HK-2 (cell line): Measurements from ENCODE around the gene ARHGEF3.

ENCODE experiments used
- DNase-seq: peaks from one replicate; pipeline ENCODE4 v3.0.0-alpha.2; 2018; ENCODE audit not compliant: unreplicated experiment

ARHGEF3 gene

DNA sequence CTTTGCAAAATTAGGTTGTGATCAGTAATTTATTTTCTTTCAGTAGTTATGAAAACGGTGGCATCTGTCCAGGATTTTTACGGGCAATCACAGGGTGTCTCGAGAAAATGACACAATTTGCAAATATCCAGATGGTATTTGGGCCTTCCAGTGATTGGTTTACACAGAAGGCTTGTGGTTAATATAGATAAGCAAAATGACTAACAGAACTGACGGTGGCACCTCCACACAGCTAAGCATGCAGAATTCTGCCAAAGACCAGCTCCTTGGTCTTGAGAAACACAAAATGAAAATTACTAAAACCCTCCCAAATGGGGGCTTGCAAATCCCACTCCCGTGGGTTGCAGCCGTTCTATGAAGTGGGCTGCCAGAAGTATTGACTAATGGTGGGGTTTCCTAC, 5.5 kb downstream of the ARHGEF3 start:
- no peak for DNase-seq

DNA sequence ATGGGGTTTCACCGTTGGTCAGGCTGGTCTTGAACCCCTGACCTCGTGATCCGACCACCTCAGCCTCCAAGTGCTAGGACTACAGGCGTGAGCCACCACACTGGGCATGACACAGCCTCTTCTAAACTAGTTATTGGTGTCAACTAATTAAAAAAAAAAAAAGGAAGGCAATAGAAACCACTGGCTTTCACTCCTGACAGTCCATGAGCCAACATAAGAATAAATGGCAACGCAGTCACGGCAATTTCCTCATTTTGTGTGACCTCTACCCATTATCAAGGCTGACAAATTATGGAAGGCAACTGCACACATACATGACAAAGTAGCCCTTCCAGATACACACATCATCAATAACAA, 5.9 kb downstream of the ARHGEF3 start:
- DNase-seq, result no peak

DNA sequence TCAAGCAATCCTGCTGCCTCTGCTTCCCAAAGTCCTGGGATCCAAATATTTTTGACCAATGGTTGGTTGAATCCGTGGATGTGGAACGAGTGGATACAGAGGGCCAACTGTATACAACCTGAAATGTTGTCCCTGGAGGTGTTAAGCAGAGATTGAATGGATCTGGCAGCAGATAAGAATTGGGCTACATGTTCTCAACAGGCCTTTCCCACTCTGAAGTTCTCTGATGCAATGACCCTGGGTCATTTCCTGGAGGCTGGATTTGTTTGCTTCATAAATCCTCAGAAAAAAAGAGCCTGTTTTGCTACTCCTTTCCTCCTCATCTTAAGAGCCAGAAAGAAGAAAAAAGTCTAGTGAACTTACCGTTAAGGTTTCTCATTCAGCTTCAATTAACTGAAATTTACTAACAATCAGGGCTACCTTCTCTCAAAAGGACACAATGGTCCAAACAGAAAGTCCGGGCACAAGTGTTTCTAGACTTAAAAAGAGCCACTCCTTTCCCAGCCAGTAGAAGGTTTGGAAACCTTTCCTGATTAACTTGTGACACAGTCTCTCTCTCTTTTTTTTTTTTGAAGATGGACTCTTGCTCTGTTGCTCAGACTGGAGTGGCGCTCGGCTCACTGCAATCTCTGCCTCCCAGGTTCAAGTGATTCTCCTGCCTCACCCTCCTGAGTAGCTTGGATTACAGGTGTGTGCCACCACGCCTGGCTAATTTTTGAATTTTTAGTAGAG, 6.5 kb downstream of the ARHGEF3 start:
- DNase-seq, result no peak

DNA sequence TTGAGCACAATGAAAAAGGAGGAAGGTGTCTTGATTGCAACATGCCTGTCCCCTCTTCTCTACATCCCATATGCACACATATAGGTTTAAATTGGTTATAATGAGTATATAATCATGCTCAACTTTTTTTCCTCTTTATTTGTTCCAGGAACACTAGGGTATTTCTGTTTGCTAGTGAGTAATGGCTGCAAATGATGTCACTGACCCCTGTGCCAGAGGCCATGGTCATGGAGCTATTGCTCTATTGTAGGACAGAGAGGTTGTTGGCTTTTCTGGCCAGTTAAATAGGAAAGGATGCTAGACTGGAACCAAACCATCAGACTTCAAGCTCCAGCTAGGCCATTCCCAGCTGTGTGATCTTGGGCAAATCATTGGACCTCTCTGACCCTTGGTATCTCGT, 9.6 kb downstream of the ARHGEF3 start:
- no peak for DNase-seq

DNA sequence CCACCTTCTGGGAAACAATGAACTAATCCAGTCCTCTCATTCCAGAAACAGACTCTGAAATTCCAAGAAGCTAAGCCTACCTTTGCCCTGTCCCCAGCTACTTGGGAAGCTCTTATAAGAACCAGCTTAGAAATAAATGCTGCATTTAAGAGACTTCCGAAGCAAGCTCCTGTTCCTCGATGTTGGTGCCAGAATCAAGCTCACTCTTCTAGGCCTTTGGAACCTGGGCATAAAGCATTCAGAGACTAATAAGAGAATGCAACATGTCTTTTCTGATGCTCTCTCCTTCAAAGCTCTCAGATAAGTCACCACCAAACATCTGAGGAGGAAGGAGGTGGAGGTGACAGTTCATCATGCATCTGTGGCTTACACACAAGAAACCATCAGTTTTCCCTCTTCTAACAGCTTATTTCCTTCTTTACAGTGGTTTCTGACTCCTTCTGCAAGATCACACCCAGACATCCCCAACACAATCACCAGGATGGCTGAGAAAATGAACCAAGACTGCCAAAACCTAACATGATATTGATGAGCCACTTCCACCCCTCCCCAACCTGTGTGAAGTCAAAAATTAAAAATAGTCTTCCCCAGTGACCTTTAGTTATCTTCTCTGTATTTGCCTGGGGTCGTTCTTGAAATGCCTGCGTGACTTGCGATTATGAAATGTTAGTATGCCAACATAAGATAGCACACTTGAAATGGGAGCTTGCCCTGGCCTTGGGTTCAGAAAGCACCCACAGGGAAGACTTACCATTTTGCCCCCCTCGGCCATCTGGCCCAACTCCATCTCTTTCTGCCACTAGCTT, 11.5 kb downstream of the ARHGEF3 start:
- DNase-seq, result no peak

DNA sequence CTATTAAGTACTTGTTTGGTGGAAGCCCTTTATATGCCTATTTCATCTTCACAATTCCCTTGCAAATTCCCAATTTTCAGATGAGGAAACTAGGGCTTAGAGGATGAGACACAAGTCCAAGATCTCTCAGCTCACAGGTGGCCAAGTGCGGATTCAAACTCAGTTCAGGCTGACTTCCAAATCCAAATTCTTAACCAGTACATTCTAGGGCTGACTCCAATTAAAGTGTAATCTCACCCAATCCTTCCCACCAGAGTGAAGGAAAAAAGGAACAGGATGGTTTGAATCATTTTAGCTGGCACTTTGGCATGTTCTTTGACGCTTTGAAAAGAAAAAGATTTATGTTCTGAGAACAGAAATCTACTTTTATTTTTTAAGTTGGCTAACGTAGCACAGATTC, 12.7 kb downstream of the ARHGEF3 start:
- DNase-seq, result no peak

DNA sequence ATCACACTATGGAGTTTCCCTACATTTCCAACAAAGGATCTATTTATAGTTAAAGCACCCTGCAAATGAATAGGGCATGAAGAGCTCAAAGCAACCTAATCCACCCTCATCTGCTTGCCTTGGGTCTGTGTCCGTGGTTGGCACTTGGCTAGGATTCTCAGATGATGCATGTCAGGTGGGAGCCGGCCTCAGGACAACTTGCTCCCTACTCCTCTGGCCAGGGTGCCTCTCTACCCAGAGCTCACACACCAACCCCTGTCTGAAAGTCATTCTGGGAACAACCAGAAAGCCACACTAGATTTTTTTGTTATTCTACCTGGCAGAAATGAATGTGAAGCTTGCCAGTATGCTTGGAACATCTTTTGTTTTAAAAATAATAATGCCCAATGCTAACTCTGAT, 13.2 kb downstream of the ARHGEF3 start:
- DNase-seq, result no peak

DNA sequence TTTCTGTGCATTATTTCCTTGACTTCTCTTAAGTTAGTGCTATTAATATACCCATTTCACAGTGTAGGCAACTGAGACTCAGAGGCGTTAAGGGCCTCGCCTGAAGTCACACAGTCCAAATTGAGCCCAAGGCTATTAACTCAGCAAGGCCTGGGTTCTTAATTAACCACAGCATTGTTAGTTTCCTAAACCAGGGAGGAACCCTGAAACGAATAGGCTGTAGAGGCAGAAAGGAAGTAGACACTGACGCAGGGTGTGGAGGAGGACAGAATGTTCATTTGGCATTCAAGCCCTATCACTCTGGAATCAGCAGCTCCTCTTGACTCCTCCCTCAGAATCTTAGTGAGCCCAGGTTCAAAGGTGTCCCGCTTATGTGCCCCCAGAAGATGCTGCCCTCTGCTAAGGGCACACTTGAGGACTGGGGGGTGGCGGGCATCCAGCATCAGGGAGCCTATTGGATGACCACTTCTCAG, 13.9 kb downstream of the ARHGEF3 start:
- no peak for DNase-seq

DNA sequence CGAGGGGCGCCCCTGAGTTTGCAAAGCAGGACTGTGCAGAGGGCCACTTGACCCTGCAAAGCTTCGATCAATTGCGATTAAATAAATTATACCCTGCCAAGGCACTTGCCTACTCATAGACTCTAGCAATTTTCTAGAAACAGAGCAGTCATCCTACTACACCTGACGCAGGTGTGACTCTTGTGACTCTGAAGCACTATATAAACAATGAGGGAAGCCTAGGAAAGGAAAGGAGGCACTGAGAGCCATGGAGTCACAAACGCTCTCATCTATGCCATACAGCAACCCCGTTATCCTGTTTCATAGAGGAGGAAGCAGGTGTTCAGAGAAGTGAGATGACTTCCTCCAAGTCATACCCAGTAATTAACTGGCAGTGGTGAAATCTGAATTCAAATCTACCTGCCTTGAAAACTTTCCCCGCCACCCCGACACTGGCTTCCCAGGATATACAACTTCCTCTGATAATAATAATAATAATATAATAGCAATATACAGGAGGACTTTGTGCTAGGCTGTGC, 14.4 kb downstream of the ARHGEF3 start:
- no peak for DNase-seq

DNA sequence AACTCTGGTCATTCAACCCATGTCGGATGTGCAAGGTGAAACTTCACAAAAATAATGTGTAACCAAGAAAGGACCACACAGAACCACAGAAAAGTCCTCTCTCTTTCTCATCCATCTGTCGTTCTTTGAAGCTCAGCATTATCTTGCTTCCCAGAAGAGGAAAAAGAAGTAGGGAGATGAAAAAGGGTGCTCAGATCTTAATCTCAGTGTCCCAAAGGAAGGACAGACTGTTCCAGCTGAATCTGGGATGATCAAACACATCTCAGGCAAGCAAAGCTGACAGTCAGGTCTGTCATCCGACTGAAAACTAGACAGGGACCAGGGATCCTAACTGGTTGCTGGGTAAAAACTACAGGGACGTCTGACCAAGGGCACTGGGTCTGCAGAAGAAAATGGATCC, 16.2 kb downstream of the ARHGEF3 start:
- no peak for DNase-seq

DNA sequence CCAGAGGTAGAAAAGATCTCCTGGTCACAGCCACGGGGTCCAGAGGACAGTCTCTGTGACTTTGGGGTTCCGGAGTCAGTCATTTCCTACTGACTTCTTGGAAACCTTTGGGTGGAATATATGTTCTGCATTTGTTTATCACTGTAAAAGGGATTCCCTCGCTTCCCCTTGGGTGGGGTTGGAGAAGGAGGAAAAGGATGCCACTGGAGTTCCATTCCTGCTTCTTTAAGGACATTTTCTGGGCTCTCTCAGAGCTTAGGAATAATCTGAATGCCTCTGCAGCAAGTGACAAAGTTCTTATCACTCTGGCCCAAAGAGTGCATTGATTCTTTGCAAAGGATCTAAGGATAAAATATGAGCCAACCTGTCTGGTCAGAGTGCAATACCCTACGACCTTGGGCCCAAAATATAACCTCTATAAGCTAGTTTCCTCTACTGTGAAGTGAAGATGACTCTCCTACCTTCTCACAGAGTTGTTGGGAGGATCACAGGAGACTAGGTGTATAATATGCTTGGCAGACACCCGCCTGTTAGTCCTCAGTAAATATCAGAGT, 17.2 kb downstream of the ARHGEF3 start:
- no peak for DNase-seq

DNA sequence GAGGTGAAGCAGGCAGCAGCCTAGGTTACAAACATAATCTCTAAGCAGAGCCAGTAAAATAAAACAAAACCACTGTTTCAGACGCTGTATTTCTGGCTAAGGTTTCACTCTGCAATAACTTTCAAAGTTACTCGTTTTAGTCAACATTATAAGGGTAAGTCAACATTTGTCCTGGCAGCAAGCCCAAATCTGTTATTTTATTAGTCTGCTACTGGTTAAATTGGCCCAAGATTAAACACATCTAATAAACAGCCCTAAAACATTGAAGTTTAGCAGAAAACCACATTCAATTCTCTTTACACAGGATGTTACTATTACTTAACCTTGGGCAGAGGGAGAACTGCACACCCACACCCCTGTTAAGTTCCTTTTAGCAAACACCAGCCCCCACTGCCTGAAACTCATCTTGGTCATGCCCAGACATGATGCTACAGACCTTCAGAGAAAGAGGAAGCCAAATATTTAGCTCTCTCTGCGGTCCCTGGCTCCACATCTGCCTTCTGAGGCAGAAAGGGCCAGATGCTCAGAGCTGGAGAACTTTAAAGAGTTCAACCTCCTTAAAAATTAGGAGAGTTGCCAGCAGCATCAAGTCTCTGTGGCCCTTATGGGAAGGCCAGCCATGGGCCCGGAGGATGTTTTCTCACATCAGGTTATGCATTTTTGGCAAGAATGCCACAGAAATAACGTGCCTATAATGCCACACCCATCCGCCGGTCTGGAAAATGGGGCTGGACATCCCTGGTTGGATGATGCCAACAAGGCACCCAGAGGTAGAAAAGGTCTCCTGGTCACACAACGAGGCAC, 17.9 kb downstream of the ARHGEF3 start:
- no peak for DNase-seq

DNA sequence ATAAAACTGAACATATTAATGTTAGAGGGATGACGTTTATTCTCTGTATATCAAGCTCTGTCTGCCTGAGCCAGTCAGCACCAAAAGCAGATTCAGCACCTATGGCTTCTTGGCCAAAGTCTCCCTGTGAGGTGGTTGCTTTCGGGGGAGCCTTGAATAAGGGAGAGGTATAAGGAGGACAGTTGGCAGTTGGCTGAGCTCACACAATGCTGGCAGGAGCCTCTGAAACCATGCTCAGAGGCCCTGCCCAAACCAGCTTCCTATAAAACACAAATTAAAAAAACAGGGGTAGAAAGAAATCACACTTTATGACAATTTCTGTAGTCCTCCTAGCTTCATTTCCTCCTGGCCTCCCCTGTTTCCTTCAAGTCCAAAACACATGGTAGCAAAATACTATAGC, 18.8 kb downstream of the ARHGEF3 start:
- DNase-seq, result no peak

DNA sequence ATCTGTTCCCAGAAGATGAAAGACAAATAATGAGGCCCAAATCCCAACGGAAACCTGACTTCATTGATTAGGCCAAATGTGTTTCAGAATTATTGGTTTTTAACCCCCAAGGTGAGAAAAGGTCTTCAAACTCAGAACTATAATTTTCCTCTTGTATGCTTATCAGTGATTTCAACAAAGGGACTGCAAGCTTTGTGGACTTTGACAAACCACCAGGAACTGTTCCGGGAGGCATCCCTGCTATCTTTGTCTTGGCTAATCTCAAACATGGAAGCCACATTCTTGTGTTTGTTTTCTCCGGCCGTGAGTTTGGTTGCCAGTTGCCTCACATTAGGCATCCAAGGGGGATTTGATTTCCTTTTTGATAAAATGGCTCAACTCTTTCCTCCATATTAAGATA, 19.5 kb downstream of the ARHGEF3 start:
- DNase-seq, result no peak

DNA sequence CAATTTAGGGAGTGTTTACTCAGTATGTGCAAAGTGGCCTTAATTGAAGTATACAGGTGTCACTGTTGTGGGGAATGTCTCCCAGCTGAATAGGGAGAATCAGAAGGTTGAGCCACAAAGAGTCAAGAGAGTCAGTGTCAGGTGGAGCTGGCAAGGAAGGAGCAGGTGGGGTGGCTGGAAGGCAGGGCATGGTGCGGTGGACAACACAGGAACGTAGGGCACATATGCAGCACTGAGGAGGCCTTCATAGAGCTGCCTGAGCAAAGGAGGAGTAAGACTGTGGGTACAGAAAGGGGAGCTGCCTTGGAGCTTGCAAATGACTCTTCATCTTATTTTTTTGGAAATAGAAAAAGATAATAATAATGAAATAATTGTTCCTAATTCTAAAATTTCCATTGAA, 20.0 kb downstream of the ARHGEF3 start:
- DNase-seq, result no peak

DNA sequence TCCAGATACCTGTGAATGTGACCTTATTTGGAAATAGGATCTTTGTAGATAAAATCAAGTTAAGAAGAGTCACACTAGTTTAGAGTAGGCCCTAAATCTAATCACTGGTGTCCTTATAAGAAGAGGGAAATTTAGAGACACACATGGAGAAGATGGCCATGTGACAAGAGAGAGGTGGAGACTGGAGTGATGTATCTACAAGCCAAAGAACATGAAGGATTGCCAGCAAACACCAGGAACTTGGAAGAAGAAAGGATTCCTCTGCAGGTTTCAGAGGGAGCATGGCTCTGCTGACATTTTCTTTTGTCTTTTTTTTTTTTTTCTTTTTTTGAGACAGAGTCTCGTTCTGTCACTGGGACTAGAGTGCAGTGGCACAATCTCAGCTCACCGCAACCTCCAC, 20.8 kb downstream of the ARHGEF3 start:
- no peak for DNase-seq

DNA sequence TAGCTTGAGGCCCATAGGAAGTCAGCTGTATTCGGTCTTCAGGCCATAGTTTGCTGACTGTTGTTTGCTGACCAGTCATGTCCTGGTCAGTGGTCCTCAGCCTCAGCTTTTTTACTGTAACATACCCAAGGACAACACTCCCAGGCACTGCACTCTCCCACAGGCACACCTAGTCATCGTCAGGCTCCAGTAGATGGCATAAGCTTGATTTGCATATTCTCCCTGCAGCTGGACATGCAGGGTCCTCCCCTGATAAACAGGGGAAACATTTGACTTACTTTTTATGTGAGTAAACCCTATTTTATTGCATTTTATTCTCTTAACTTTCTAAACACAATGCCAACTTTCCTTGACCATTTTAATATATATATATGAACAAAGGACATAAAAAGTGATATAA, 22.9 kb downstream of the ARHGEF3 start:
- no peak for DNase-seq

DNA sequence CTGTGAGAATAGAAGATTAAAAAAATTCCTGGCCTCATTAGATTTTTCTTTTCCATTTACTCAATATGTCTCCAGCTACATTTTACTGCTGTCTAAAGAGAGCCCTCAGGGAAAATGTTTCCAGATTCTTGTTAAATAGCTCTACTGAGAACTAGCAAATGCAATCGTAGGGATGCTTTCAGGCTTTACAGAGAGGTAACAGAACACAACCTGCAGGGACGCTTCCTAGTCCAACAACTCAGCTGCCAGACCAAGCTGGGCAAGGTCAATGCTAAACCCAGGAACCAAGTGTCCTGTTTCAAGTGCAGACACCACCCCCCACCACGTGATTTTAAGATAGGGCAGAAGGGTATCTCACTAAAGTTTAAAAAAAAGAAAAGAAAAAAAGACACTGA, 25.2 kb downstream of the ARHGEF3 start:
- DNase-seq, result no peak

DNA sequence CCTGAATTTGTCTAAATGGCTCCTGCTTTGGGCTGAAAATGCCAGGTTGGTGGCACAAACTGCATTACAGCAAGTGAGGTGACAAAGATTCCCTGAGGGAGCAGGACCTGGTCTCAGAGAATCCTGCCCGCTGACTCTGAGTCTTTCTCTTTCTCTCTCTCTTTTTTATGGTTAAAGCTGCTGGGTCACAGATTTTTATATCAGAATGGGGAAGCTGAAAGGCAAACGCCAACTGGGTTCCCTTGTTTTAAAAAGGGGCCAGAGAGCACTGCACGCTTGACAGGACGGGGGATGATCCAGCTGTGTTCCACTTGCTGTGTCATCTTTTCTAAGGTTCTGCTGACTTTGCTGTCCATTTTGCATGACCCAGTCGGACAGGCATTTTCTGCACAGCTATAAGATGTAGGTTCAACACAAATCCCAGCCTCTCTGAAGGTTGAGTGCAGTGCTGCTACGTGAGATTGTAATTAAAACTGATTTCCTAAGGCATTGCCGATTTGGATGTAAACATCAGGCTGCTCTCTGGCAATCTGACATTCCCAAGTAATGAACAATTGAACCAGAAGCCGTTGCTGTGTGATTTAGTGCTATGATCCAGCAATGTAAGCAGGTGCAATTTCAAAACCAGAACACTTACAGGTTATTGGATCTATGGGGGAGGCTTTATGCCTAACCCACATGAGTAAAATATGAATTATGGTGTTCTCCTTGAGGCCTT, 25.8 kb downstream of the ARHGEF3 start:
- no peak for DNase-seq

DNA sequence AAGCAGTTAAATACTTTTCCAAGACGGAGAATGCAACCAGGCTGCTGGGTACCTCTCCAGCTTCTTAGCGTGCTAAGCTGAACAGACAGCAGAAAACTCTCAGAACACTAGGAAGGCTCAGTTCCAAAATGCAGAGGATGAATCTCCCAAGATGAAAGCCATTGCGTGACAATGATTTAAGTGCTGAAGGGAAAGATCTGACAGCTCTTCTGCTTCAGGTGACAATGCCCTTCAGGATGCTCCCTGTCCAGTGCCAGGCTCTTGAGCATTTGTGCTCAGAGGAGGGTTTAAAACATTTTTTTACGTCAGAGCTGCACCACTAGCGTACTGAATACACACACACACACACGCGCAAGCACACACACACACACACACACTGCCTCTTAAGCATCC, 26.3 kb downstream of the ARHGEF3 start:
- no peak for DNase-seq

DNA sequence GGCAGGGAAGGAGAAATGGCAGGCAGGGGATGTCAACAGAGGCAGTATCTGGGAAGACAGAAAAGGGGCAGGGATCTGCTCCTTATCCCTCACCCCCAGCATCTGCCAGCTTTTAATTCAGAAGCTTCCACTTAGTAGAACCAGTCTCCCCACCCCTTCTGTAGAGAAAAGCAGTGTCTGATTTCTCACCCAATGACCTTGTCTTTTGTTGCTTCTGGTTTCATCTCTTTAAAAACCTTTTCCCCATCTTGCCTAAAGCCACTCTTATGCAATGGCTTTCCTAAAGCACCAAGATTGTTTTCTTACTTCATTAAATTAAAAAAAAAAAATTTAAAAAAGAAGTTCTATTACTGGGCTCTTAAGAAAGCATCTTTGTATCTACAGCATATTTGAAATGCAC, 27.8 kb downstream of the ARHGEF3 start:
- no peak for DNase-seq
